Smooth muscle cell (in vitro differentiated cells): ENCODE data around the gene SMLR1. TPM values are rescaled to one million over a fixed set of nuclear protein-coding genes. Genes with fewer than 3 reads are reported as not detected.

Experiments used
- DNase-seq: peaks from one replicate; lab custom pipeline; 2025; ENCODE audit not compliant: unreplicated experiment; lab: John Stamatoyannopoulos, UW
- H2AFZ ChIP-seq: fragments of 200-600 bp; sonication (generic); 2 replicates; pipeline ENCODE4 v1.6.0; 2016; ENCODE audit warnings: antibody characterized with exemption, low read depth, mild to moderate bottlenecking
- H3F3A ChIP-seq: fragments of 200-600 bp; sonication (generic); 2 replicates; pipeline ENCODE4 v1.6.0; 2017; ENCODE audit warnings: antibody characterized with exemption, low read depth
- H3K27ac ChIP-seq: fragments of 200-600 bp; sonication (generic); 2 replicates; pipeline ENCODE4 v1.5.1; 2016; ENCODE audit warnings: low read depth, mild to moderate bottlenecking
- H3K27me3 ChIP-seq: fragments of 200-600 bp; sonication (generic); 2 replicates; pipeline ENCODE4 v1.6.1; 2016; ENCODE audit warnings: low read depth, mild to moderate bottlenecking
- H3K36me3 ChIP-seq: fragments of 200-600 bp; sonication (generic); 2 replicates; pipeline ENCODE4 v1.5.1; 2016; ENCODE audit warnings: low read depth
- H3K4me1 ChIP-seq: fragments of 200-600 bp; sonication (generic); 2 replicates; pipeline ENCODE4 v1.5.1; 2016; ENCODE audit warnings: low read depth
- H3K4me2 ChIP-seq: fragments of 200-600 bp; sonication (generic); 2 replicates; pipeline ENCODE4 v1.6.0; 2016; ENCODE audit warnings: mild to moderate bottlenecking
- H3K4me3 ChIP-seq: fragments of 200-600 bp; sonication (generic); 2 replicates; pipeline ENCODE4 v1.5.1; 2016; ENCODE audit warnings: mild to moderate bottlenecking
- H3K79me2 ChIP-seq: fragments of 200-600 bp; sonication (generic); 2 replicates; pipeline ENCODE4 v1.6.0; 2016; ENCODE audit warnings: low read depth, mild to moderate bottlenecking
- H3K9ac ChIP-seq: fragments of 200-600 bp; sonication (generic); 2 replicates; pipeline ENCODE4 v1.6.0; 2016; ENCODE audit warnings: low read depth
- H3K9me3 ChIP-seq: fragments of 200-600 bp; sonication (generic); replicated peaks from 2 replicates; pipeline ENCODE4 v1.5.1; 2016; ENCODE audit warnings: low read depth
- H4K20me1 ChIP-seq: fragments of 200-600 bp; sonication (generic); 2 replicates; pipeline ENCODE4 v1.6.0; 2016; ENCODE audit warnings: low read depth
- WGBS: methylation state at CpG from one replicate; pipeline ENCODE4 v1.1.7; 2016; ENCODE audit warnings: low lambda C conversion rate; 5-methylcytosine and 5-hydroxymethylcytosine counted together
- polyA plus RNA-seq: library from polyadenylated mRNA; unstranded; fragments of >200 nt; fragmentation: Nextera tagmentation; extraction: Ambion mirVana; gene quantifications from 2 replicates; pipeline ENCODE4 v1.2.1, GENCODE V29; 2016
- total RNA-seq: library from RNA; depleted of rRNA; stranded (reverse); fragments of >200 nt; gene quantifications from 2 replicates; pipeline ENCODE4 v1.2.3, GENCODE V29; 2014
- TF ChIP-seq, protein P1 (sequence below): fragments of 200-600 bp; sonication (generic); IDR thresholded peaks from 2 replicates; pipeline ENCODE4 v1.5.1; 2017; ENCODE audit warnings: borderline replicate concordance, mild to moderate bottlenecking, antibody characterized with exemption; ENCODE audit not compliant: insufficient read depth, poor library complexity, severe bottlenecking

Gene SMLR1
- total and polyA plus RNA-seq, 2 experiments from 2014 or later, result not detected

DNA sequence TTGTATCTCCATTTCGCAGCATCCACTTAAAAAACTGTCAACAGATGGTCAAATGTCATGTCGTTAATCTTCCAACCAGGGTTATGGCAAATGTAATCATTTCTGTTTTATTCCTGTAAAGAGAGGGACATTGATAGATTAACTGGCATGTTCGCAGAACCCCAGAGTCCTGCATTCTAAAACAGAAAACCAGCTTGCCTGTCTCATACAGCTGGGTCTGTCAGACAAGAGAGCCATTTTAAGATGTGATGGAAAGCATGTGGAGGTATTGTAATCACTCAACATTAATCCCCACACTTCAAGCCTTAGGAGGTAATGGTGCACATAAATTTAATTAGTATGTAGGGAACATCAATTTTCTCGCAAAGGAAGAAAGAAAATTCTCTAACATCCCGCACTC, 4.4 kb downstream of the SMLR1 start:
- 92% methylated on average over 5 of the region's 5 CpGs for WGBS
- H3K36me3 ChIP-seq, result no peaks in the 10 kb centered on the region
- H3K27me3 ChIP-seq, result no peaks in the 10 kb centered on the region
- H3F3A ChIP-seq, result no peaks in the 10 kb centered on the region
- no peak for DNase-seq
- H3K4me1 ChIP-seq, result no peaks in the 10 kb centered on the region
- no peak overlapping the region for H2AFZ ChIP-seq
- no peak overlapping the region for H3K27ac ChIP-seq
- H3K79me2 ChIP-seq, result no peaks in the 10 kb centered on the region
- H3K4me2 ChIP-seq, result no peak overlapping the region
- TF ChIP-seq, protein P1, sequence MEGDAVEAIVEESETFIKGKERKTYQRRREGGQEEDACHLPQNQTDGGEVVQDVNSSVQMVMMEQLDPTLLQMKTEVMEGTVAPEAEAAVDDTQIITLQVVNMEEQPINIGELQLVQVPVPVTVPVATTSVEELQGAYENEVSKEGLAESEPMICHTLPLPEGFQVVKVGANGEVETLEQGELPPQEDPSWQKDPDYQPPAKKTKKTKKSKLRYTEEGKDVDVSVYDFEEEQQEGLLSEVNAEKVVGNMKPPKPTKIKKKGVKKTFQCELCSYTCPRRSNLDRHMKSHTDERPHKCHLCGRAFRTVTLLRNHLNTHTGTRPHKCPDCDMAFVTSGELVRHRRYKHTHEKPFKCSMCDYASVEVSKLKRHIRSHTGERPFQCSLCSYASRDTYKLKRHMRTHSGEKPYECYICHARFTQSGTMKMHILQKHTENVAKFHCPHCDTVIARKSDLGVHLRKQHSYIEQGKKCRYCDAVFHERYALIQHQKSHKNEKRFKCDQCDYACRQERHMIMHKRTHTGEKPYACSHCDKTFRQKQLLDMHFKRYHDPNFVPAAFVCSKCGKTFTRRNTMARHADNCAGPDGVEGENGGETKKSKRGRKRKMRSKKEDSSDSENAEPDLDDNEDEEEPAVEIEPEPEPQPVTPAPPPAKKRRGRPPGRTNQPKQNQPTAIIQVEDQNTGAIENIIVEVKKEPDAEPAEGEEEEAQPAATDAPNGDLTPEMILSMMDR, result no peak
- H3K4me3 ChIP-seq, result no peak overlapping the region
- H3K9me3 ChIP-seq, result no peaks in the 10 kb centered on the region
- no peaks in the 10 kb centered on the region for H4K20me1 ChIP-seq
- H3K9ac ChIP-seq, result no peak overlapping the region

DNA sequence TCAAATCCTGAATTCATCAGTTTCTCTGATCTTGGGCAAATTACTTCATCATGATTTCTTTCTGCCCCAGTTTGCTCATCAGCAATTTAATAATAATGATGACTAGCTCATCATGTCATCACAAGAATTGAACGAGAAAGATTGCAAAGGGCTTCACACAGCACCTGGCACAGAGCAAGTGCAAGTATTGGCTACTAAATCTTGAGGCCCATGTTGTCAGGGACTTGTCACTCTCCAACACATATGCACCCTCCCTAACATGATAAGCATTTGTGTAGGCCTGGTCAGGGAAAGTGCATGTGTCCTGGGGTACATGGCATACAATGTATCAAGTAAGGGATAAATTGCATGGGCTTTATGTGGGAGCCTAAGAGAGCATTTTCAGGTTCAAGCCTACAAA, 6.4 kb downstream of the SMLR1 start:
- no peak overlapping the region for H3K4me3 ChIP-seq
- no peak overlapping the region for H2AFZ ChIP-seq
- H3K9ac ChIP-seq, result no peak overlapping the region
- H3K27ac ChIP-seq, result no peak overlapping the region
- H3K9me3 ChIP-seq, result no peaks in the 10 kb centered on the region
- no peaks in the 10 kb centered on the region for H3K79me2 ChIP-seq
- H4K20me1 ChIP-seq, result no peaks in the 10 kb centered on the region
- no peak for DNase-seq
- no peaks in the 10 kb centered on the region for H3K4me1 ChIP-seq
- TF ChIP-seq, protein P1, result no peak
- H3K36me3 ChIP-seq, result no peaks in the 10 kb centered on the region
- H3F3A ChIP-seq, result no peaks in the 10 kb centered on the region
- 60% methylated on average over 1 of the region's 1 CpG for WGBS
- no peaks in the 10 kb centered on the region for H3K27me3 ChIP-seq
- no peak overlapping the region for H3K4me2 ChIP-seq

DNA sequence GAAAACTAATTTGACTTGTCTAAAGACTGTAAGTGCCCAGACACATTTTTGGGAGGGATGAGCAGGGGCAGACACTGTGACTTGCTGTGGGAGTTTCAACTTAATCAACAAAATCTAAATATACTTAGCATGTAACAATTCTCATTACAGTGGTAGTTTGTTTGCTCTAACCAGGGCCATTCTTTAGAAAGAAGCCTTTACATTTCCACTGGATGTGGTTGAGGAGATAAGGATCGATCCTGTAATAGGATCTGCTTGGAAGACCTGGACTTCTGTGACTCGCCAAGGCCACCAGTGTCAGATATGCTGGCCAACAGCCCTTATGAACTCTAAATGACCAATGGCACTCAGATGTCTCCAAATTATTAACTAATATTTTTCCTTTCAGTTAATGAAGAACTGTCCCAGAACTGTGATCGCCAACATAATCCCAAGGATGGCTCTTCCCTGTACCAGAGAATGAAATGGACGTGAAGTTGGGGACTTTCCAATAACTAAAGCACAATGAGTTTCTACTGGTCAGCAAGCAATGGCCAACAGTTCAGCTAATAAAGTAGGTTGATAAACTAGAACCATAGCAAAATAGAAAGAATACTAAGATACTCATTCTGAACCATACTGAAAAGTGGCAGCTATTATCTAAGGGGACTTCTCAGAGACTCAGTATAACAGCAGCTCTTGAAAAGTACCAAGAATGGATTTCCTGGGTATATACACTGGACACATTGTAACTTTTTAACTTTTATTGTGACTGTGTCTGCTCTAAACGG, 7.5 kb downstream of the SMLR1 start:
- H3K4me3 ChIP-seq, result no peak overlapping the region
- H3F3A ChIP-seq, result no peaks in the 10 kb centered on the region
- no peak for DNase-seq
- H3K79me2 ChIP-seq, result no peaks in the 10 kb centered on the region
- H3K4me1 ChIP-seq, result no peaks in the 10 kb centered on the region
- WGBS, result 94% methylated on average over 5 of the region's 5 CpGs
- no peak overlapping the region for H3K27ac ChIP-seq
- no peak overlapping the region for H3K9ac ChIP-seq
- no peak overlapping the region for H3K4me2 ChIP-seq
- no peaks in the 10 kb centered on the region for H3K27me3 ChIP-seq
- no peak overlapping the region for H2AFZ ChIP-seq
- no peaks in the 10 kb centered on the region for H4K20me1 ChIP-seq
- TF ChIP-seq, protein P1, result no peak
- H3K36me3 ChIP-seq, result no peaks in the 10 kb centered on the region
- H3K9me3 ChIP-seq, result no peaks in the 10 kb centered on the region
